D341Med (cell line): Measurements from ENCODE around the gene IGFBP7.

ENCODE experiments used
- DNase-seq: peaks from one replicate; pipeline ENCODE4 v3.0.0; 2012; ENCODE audit warnings: low spot score

IGFBP7 gene

GRCh38 chr4:57109847-57110639 is at the start of gene IGFBP7:
TSS of gene IGFBP7 (minus strand) at chr4:57110385. CDS start at chr4:57110351, 34 bp downstream.
- peak; percentile 80 for DNase-seq

- no peak for DNase-seq
These were observed 49.7 kb upstream of the IGFBP7 start for GRCh38 chr4:57159866-57160265.

GRCh38 chr4:57158762-57159161 is 48.6 kb upstream of the IGFBP7 start:
- no peak for DNase-seq

- DNase-seq, result no peak
These were observed 48.0 kb upstream of the IGFBP7 start for GRCh38 chr4:57158221-57158620.

GRCh38 chr4:57157596-57158137 is 47.5 kb upstream of the IGFBP7 start:
- DNase-seq, result no peak

- no peak for DNase-seq
These were observed 46.2 kb upstream of the IGFBP7 start for GRCh38 chr4:57156242-57156990.

- no peak for DNase-seq
These were observed 44.7 kb upstream of the IGFBP7 start for GRCh38 chr4:57154926-57155325.

- no peak for DNase-seq
These were observed 44.0 kb upstream of the IGFBP7 start for GRCh38 chr4:57154191-57154590.

- DNase-seq, result no peak
These were observed 43.0 kb upstream of the IGFBP7 start for GRCh38 chr4:57153207-57153606.

GRCh38 chr4:57151481-57151880 is 41.3 kb upstream of the IGFBP7 start:
- no peak for DNase-seq

- DNase-seq, result no peak
These were observed 39.6 kb upstream of the IGFBP7 start for GRCh38 chr4:57149833-57150232.

GRCh38 chr4:57148831-57149505 is 38.8 kb upstream of the IGFBP7 start:
- no peak for DNase-seq

- no peak for DNase-seq
These were observed 38.0 kb upstream of the IGFBP7 start for GRCh38 chr4:57148177-57148576.

GRCh38 chr4:57147335-57148060 is 37.3 kb upstream of the IGFBP7 start:
- DNase-seq, result no peak

GRCh38 chr4:57146444-57146843 is 36.3 kb upstream of the IGFBP7 start:
- no peak for DNase-seq

GRCh38 chr4:57144466-57144865 is 34.3 kb upstream of the IGFBP7 start:
- no peak for DNase-seq

GRCh38 chr4:57139783-57140182 is 29.6 kb upstream of the IGFBP7 start:
- no peak for DNase-seq

GRCh38 chr4:57137261-57137660 is 27.1 kb upstream of the IGFBP7 start:
- no peak for DNase-seq

- DNase-seq, result no peak
These were observed 26.1 kb upstream of the IGFBP7 start for GRCh38 chr4:57136281-57136680.

GRCh38 chr4:57132743-57133137 is 22.6 kb upstream of the IGFBP7 start:
- no peak for DNase-seq

- no peak for DNase-seq
These were observed 21.9 kb upstream of the IGFBP7 start for GRCh38 chr4:57131849-57132742.
